Left ventricle myocardium superior (tissue), 1 donor: ENCODE data around the gene PKP2. TPM values are rescaled to one million over a fixed set of nuclear protein-coding genes. Genes with fewer than 3 reads are reported as not detected.
"Not testable (repeated sequence)": the region's sequence is repeated elsewhere in the genome, so short reads cannot be mapped to it uniquely, and the experiment has no call there.

Experiments used
- ATAC-seq: fragments of 200-7000 bp; cut with Tn5 transposase; one replicate; pipeline ENCODE4 v1.9.1; 2020; ENCODE audit warnings: mild to moderate bottlenecking, moderate library complexity
- DNase-seq: peaks from one replicate; pipeline ENCODE4 v3.0.0-alpha.2; 2020
- intact Hi-C: fragments of 100-400 bp; cut with micrococcal nuclease; formaldehyde crosslinking; loops from one replicate; pipeline ENCODE4 v1.11.0; 2022
- total RNA-seq: library from RNA; stranded (reverse); fragmentation: NEBNext Ultra II Directional; extraction: Animal tissue kit (Norgen Biotek cat#: 25700); gene quantifications from one replicate; pipeline ENCODE4 v1.2.1, GENCODE V29; 2021
- donor health status: DM: no; HTN: yes; CAD: no; lungs with severe emphysema.

PKP2 gene
- total RNA-seq, 1 donor from 2014 or later: 423 TPM

DNA sequence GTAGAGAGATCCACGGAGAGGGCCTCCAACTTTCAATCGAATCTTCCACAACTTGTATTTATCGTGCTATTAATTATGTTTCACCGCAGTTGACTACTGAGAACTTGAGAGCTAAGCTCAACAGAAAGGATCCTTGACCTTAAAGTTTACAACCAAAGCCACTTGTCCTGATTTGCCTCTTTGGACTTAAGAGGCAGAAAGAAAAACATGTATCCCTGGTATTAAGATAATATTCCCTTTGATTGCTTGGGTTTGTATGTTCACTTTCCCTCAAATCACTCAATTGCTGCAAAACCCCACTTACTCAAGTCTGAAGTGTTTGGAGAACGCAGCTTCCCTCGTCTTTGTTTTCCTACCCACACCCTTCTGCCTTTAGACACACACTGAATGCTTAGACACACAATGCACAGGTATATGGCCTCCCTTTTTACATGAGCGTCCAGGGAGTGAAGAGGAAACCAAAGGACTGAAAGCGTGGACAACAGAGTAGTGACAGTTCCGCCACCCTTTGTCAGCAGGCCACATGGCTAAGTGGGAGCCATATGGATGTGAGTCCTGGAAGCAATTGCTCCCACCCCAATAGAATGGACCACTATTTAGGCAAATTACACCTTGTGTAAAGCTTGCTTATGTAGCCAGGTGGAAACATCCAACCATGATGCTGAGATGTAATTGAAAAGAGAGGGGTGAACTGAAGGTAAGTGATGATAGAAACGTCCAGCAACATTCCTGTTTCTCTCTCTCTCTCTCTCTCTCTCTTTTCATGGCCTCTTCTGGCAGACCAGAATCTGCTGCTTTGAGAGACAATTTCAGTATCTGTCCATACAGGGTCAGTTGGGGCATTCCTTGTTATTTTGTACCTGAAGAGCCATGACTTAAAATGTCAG, 1.4 kb upstream of the PKP2 start:
- intact Hi-C loops: loop anchor here (10.0 kb wide), 1 partner anchor 103 kb away; no protein-coding TSS in a partner anchor
- no peak for ATAC-seq
- DNase-seq: no peak

DNA sequence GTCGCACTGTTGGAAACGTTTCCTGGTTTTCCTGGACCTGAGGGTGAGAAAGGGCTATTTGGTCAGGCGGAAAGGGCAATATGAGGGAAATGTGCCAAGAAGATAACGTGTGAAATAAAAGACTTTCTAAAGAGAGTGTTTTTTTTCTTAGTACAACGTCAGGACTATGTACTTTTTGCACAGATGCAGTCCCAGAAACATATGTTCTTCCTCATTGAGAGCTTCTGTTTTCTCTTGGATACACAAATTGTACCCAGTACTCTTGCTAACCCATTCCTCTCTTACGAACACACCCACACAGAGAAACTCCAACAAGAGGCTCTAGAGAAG, 669 bp upstream of the PKP2 start:
- intact Hi-C loops: loop anchor here (10.0 kb wide), 1 partner anchor 102 kb away; no protein-coding TSS in a partner anchor
- DNase-seq (no peak), ATAC-seq (no peak)

DNA sequence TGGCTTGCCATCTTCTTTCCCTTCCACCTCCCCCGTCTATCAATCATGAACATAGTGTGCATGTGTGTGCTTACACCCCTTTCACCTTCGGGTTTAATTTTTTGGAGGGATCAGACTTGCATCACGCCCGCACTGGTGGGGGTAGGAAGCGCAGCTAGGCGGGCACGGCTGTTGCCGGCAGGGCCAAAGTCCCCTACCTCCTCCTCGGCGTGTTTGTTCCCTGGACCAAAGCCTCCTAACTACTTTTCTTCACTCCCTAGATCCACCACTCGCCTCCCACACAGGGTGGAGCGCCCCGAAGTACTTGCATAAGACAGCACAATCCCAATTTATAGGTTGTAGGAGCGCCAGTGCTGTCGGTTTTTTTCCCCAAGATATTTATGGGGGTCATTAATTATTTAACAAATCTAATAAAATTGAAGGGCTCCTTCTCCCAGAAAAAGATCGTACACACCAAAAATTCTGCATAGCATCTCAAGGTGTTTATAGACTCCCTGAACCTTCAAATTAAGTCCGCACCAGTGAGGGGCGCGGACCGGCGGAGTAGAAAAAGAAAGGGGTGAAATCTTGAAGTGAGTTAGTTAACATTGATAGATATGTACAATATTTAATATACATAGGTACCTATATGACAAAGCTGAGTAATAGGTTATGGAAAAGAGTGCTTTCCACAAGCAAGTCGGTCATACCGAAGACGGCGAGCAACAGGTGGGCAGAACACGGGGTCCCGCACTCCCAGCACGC, 717 bp downstream of the PKP2 start:
- ATAC-seq: peak; percentile 19
- peak; percentile 60 for DNase-seq
- intact Hi-C loops: loop anchor here (10.0 kb wide), 1 partner anchor 101 kb away; no protein-coding TSS in a partner anchor

DNA sequence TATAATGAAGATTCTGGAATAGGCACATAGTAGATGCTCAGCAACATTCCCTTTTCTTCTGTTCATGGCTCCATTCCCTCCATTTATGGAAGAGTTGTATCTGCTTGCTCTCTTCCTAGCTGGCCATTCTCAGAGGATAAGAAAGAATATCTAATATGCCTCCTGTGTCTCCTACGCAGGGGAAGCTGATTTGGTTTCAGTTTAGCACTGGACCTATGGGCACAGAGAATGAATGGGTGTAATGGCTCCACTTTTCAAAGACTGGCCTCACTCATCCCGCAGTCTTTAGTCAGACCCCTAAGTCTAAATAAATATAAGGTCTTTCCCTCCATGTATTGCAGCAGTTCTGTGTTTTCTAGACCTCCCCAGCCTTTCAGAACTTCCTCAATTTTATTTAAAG, 2.0 kb downstream of the PKP2 start:
- ATAC-seq (peak; percentile 40), DNase-seq (no peak)
- intact Hi-C loops: loop anchor here (10.0 kb wide), 1 partner anchor 100 kb away; no protein-coding TSS in a partner anchor

DNA sequence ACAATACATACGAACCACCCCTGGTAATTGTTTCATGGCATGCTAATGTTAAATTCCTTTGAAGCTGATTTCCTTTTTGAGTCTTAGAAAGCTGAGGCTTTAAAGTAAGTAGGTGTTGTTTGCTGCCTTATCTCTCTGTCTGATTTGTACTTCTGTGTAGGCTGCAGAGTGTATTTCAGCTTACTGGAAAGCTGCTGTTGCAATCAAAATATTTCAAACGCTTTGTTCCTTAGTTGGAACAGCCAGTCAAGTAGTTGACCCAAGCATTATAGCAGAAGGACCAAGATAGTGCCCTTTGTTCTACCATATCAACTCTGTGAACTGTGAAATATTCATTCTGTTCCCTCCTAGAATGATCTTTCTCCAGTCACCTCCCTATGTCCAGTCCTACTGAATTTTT, 3.1 kb downstream of the PKP2 start:
- intact Hi-C loops: loop anchor here (10.0 kb wide), 1 partner anchor 99 kb away; no protein-coding TSS in a partner anchor
- DNase-seq (no peak), ATAC-seq (peak; percentile 59)

DNA sequence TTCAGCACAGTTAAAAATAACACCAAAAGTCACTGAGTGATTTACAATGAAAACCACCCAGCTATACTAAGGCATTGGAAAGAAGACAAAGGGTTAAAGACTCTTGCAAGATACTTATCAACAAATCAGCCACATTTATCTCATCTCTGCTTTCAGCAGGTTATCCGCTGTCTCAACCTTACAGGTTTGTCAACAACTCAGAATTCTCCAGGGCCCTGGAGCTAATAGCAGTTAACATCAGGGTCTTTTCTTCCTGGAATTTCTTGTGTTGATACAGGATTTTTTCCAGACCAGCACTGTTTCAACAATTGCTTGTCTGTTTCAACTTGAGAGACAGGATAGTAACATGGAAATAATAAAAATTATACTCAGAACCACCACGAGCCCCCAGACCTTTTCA, 3.5 kb downstream of the PKP2 start:
- DNase-seq (no peak), ATAC-seq (no peak)
- intact Hi-C loops: loop anchor here (10.0 kb wide), 1 partner anchor 98 kb away; no protein-coding TSS in a partner anchor

DNA sequence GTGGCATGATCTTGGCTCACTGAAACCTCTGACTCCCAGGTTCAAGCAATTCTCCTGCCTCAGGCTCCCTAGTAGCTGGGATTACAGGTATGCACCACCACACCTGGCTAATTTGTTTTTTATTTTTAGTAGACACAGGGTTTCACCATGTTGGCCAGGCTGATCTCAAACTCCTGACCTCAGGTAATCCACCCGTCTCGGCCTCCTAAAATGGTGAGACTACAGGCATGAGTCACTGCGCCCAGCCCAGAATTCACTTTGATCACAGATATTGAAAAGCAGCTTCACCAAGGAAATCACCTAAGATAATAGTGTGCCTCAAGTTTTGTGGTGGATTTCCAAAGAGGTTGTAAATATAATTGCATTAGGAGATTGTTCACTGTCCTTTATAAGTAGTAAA, 4.2 kb downstream of the PKP2 start:
- DNase-seq, ATAC-seq: not testable (repeated sequence)
- intact Hi-C loops: loop anchor here (10.0 kb wide), 1 partner anchor 98 kb away; no protein-coding TSS in a partner anchor

DNA sequence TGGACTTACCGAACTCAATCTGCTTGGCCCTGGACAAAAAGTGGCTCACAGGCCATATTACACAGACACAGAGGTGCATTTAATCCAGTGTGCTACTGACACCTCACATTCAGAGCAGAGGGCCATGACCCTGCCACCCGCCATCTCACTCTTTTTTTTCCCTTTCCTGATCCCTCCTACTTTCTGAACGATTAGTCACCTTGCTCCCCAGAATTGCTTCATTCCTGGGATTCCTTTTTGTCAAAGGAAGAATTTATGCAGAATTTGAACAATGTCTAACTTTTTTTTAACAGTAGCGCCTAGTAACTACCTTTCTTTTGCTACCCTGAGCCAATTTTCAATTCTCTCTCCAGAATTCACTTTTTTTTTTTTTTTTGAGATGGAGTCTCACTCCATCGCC, 4.6 kb downstream of the PKP2 start:
- no peak for DNase-seq
- no peak for ATAC-seq
- intact Hi-C loops: loop anchor here (10.0 kb wide), 1 partner anchor 97 kb away; no protein-coding TSS in a partner anchor

DNA sequence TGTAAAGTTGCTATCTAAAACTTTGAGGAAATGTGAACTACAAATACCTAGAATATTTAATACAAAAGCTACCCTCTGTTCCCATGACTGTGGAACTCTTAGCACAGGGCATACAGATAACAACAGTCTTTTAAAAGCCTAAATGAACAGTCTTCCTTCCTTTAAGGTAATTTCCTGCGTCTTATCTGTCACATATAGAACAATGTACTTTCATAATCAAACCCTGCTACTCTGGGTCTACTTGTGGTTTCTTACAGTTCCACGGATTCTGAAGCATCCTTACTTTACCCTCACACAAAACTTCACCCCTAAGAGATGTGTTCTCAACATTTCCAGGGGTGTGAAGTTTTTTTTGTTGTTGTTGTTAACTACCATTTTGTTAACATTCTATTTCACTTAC, 5.1 kb downstream of the PKP2 start:
- DNase-seq (no peak), ATAC-seq (no peak)
- intact Hi-C loops: loop anchor here (10.0 kb wide), 1 partner anchor 97 kb away; no protein-coding TSS in a partner anchor

DNA sequence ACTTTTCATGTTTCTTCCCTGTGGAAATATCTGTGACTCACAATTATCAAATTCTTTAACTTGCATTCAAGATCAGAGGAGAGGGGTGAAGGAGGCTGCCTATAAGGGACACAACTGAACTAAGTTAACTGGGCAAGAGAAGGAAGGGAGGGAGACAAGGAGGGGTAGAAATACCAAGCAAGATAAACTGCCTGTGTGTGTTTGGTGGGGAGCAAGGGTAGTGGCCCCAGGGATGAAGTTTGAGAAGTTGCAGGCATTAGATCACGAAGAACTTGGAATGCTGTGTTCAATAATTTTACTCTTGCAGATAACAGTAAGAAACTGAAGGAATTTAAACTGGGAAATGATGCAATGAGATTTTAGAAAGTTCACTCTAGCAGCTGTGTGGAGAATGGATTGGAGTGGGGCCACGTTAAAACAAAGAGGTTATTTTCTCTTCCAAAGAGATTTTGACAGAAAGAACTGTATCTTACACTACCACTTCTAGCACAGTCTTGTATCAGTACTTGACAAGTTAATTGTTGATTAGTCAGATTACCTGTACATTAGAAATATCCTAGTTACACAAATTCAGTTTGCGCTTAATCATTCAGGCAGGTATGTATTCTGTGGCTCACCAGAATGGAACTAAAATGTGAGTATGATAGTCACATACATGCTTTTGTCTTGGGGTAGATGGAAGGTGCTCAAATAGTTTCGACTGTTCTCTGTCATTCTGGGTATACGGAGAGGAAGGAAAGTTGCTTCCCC, 7.4 kb downstream of the PKP2 start:
- DNase-seq (no peak), ATAC-seq (no peak)
- intact Hi-C loops: no loop called here

DNA sequence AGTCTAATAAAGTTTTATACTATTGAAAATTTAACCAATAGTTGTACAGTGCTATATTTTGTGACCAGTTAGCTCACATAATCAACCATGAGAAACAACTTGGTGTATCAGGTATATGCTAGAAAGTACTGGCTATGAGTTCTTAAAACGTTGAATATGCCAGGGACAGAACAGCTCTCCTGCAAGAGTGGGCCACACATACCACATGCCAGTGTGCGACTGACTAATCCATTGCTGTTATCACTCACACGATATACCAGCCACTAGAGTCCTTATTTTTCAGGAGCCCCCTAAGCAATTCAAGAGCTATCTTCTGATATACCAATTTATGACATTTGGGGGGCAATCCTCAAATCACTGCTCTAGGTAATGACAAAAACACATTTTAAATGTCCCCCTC, 9.5 kb downstream of the PKP2 start:
- ATAC-seq (peak; percentile 45), DNase-seq (no peak)
- intact Hi-C loops: no loop called here

DNA sequence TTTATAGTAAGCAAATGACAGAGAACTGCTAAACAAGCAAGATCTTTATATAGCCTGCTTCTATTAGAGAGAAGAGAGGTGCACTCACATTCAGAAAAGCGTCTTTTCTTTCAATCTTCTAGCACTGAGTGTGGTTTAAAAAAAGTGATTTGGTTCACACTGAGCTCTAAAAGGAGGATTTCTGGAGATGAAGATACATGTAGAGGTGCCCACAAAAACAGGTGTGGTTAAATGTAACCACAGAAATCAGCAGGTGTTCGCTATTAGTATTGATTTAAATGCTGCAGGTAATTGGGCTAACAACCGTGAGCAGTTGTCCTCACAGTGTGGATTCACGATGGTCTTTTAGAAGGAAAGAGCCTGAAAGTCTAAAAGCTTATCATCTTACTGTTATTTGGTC, 10.7 kb downstream of the PKP2 start:
- DNase-seq: no peak
- intact Hi-C loops: no loop called here

DNA sequence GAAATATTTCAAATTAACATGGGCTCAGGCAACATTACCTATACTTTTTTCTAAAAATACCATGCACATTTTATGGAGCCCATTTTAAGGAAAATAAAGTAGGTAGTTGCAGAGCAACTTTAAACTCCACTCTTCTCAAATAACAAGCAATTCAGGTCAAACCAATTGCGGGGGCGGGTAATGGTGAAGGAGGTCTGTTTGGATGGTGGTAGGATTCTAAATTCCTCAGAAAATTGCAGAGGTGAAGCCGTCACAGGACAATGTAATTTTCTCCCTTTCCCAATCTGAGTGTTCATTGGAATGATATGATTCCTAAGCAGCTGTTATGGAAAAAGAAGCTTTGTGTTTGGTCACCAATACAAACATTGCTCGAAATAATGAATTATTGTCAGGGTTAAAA, 11.6 kb downstream of the PKP2 start:
- intact Hi-C loops: no loop called here
- DNase-seq (no peak), ATAC-seq (no peak)

More for the DNA sequence above, 10.7 kb downstream of the PKP2 start:
- no peak for ATAC-seq

DNA sequence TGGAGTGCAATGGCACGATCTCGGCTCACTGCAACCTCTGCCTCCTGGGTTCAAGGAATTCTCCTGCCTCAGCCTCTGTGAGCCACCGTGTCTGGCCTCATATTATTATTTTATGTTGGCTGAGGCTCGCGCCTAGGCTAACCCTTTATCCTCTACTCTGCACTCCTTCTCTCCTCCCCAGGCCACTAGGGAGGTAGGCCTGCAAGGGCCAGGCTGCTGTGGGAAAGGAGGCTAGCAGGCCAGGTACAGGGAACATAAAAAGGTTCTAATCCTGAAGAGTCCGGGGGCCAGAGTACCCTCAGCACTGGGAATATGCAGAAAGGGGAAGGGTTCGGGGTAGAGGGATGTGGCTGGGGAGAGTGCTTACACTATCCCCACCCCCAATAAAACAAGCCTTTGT, 14.9 kb downstream of the PKP2 start:
- intact Hi-C loops: no loop called here
- ATAC-seq (no peak), DNase-seq (no peak)

DNA sequence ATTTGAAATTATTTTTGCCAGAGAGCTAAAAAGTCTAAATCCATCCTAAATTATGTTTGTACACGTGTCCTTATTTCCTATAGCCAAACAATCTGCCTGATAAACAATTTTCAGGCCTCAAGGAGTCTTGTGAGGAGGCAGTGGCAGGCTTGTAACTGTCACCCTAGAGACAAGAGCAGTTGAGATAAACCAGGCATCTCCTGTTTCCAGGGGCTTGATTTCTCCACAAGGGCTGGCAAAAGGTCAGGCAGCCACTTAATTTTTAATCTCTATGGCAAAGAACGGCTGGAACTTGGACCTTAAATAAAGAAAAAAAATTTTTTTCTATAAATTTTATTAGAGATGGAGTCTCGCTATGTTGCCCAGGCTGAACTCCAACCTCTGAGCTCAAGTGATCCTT, 15.5 kb downstream of the PKP2 start:
- DNase-seq (no peak), ATAC-seq (peak; percentile 27)
- intact Hi-C loops: no loop called here

DNA sequence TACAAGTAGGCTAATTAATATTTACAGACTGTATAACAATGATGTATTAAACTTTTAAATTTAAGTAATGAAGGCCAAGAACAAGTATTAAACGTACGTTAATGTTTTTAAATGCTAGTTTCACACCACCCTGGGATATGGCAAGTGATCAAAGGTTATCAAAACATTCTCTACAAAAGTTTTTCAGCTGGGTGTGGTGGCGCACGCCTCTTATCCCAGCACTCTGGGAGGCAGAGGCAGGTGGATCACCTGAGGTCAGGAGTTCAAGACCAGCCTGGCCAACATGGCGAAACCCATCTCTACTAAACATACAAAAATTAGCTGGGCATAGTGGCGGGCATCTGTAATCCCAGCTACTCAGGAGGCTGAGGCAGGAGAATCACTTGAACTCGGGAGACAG, 17.5 kb downstream of the PKP2 start:
- ATAC-seq, DNase-seq, intact Hi-C loops: not testable (repeated sequence)

DNA sequence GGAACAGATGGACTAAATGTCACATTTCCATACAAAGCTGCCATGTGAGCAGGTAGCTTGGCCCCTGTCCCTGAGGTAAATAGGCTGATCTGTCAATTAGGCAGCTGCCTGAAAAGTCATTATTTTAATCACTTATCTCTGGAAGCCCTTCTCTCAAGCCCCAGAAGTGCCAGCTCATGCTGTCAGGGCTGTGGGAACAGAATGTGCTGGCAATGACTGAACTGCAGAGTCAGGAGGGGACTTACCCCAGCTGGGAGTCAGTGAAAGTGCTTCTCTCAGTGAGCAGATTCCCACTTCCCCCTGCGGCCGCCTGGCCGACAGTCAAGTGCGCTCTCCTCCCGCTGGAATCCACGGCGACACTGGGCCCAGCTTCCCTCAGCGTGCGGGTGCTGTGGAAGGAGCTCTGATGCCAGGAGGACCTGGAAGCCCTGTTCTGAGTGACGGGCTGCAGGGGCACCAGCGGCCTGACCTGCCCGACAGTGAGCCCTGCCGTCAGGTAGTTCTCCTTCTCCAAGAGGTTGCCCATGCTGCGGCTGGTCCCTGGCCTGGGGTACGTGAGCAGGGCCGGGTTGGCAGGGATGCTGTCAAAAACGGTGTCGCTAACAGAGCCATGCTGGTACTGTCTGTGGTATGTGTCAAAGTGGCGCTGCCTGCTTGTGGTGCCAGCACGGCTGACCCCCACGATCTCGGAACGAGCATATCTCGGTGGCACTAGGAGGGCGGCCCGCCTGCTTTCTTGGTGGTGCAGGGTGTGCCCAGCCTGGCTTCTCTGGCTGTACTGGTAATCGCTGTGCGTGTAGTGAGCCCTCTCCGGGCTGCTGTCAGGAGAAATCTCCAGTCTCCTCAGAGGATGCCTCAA, 18.7 kb downstream of the PKP2 start:
- ATAC-seq (peak; percentile 89), DNase-seq (peak; percentile 90)
- intact Hi-C loops: no loop called here

DNA sequence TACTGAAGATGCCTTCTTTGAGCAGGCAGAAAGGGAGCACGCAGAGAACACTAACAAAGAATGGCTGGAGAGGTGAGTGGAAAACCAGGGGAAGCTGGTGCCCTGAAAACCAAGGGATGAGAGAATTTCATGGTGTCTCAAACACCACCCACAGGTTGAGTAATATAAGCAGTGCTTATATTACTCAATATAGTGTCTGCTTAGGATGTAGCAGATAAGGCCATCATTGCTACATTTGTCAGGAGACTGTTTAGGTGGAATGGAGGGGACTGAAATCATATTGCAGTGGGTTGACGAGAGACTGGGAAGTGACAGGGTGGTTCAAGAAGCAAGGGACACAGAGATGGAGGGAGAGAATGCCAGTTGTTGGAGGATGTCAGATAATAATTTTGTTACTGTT, 20.6 kb downstream of the PKP2 start:
- intact Hi-C loops: no loop called here
- ATAC-seq (no peak), DNase-seq (no peak)
